Measurements from ENCODE around the gene PRKCG.

The PRKCG gene

DNA sequence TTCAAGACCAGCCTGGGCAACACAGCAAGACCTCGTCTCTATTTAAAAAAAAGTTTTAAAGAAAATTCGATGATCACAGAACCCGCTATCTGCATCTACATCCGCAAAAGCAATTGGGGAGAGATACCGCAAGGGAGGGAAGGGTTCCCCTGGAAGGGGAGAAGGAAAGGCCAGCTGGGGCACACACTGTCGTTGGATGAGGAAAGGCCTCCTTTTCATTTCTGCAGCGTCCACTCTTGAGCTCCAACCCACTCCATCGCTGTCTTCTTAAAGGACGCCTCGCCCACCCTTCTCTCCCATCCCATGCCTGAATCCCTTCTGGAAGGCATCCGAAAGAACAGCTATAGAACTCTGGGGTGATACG lies 3.2 kb upstream of the PRKCG start:
- no peak for DNase-seq (ENCODE audit: low read depth, low spot score)
- in situ Hi-C loops (cut with HindIII; ENCODE audit: low sequenced_read_pairs), result no loop called here
- peak overlapping the region; percentile 59 for H3K4me3 ChIP-seq (ENCODE audit: low read depth, low read length)
- TF ChIP-seq, protein P1, sequence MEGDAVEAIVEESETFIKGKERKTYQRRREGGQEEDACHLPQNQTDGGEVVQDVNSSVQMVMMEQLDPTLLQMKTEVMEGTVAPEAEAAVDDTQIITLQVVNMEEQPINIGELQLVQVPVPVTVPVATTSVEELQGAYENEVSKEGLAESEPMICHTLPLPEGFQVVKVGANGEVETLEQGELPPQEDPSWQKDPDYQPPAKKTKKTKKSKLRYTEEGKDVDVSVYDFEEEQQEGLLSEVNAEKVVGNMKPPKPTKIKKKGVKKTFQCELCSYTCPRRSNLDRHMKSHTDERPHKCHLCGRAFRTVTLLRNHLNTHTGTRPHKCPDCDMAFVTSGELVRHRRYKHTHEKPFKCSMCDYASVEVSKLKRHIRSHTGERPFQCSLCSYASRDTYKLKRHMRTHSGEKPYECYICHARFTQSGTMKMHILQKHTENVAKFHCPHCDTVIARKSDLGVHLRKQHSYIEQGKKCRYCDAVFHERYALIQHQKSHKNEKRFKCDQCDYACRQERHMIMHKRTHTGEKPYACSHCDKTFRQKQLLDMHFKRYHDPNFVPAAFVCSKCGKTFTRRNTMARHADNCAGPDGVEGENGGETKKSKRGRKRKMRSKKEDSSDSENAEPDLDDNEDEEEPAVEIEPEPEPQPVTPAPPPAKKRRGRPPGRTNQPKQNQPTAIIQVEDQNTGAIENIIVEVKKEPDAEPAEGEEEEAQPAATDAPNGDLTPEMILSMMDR (IDR thresholded peaks at IDR 0.05; ENCODE audit: low read depth, low read length), result no peak

DNA sequence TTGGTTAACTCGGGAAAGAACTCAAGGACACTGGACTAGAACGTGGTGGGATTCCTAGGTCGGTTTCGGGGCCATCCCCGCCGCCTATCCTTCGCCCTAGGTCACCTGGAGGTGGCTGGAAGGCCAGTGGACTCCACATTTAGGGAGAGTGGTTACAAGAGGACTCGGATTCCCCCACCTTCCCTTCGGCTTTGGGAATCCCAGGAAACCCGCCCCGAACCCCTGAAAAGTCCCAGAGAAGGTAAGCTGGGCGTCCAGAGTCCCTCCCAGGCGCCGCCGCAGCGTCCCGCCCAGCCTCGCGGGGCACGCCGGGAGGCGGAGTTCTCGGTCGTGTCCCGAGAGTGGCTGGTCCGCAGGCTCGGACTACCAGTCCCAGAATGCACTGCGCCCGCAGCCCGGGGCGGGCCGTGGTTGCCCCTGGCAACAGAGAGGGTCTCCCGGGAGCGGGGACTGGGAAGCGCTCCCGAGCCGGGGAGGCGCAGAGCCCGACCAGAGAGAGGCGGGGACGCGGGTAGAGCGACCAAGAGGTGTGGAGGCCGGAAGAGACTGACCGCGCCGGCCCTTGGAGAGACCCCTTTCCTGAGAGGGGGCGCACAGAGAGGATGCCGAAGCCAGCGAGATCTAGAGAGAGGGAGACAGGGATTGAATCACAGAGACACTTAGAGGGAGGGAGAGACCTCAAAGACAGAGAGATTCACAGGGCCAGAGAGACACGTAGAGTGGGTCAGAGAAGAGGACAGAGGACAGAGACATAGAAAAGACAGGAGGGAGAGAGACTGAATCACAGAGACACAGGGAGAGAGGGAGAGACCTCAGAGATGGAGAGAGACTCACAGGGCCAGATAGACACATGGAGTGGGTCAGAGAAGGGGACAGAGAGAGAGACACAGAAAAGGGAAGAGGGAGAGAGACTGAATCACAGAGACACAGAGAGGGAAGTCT lies 2.6 kb upstream of the PRKCG start:
- TF ChIP-seq, protein P1 (IDR thresholded peaks at IDR 0.05; ENCODE audit: low read depth, low read length), result no peak
- DNase-seq (ENCODE audit: low read depth, low spot score), result peak; percentile 91
- peak overlapping the region; percentile 59 for H3K4me3 ChIP-seq (ENCODE audit: low read depth, low read length)
- in situ Hi-C loops (cut with HindIII; ENCODE audit: low sequenced_read_pairs), result no loop called here

DNA sequence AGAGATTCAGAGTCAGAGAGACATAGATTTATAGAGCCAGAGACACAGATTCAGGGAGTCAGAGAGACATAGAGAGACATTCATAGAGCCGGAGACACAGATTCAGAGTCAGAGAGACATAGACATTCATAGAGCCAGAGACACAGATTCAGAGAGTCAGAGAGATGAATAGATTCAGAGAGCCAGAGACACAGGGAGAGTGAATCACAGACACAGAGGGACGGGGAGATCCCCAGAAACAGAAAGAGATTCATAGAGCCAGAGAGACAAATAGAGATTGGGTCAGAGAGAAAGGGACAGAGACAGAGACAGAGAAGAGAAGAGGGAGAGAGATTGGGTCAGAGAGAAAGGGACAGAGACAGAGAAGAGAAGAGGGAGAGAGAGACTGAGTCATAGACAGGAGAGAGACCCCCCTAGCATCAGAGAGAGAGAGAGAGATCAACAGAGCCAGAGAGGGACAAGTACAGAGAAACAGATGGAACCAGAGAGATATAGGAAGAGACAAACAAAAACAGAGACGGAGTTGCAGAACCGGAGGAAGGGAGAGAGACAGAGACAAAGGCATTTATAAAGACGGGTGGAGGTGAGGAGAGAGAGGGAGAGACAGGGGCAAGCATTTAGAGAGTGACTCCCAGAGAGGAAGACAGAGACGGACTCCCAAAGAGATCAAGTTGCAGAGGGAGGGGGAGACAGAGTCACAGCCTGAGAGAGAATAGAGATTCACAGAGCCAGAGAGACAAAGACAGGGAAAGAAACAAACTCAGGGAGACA lies 1.1 kb upstream of the PRKCG start:
- in situ Hi-C loops (cut with HindIII; ENCODE audit: low sequenced_read_pairs), result no loop called here
- TF ChIP-seq, protein P1 (IDR thresholded peaks at IDR 0.05; ENCODE audit: low read depth, low read length), result no peak

DNA sequence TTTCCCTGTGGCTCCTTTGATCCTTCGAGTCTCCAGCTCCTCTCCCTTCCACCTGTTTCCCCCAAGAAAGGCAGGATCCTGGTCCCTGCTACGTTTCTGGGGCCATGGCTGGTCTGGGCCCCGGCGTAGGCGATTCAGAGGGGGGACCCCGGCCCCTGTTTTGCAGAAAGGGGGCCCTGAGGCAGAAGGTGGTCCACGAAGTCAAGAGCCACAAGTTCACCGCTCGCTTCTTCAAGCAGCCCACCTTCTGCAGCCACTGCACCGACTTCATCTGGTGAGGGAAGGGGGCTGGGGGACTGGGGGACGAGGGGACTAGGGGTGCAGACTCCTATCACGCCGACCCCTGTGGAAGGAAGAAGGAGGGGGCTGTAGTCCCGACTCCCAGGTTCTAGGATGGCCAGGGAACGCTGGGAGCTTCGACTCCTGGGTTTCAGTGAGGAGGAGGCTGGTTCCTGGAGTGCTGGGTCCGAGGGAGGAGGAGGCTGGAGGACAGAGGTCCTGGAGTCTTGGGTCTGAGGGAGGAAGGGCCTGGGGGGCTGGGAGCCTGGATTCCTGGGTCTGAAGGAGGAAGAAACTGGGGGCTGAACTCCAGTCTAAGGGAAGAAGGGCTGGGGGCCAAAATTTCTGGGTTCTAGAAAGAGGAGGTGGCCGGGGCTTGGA lies 524 bp downstream of the PRKCG start:
- in situ Hi-C loops (cut with HindIII; ENCODE audit: low sequenced_read_pairs), result no loop called here
- no peak overlapping the region for H3K4me3 ChIP-seq (ENCODE audit: low read depth, low read length)

More for the DNA sequence above, 1.1 kb upstream of the PRKCG start:
- DNase-seq (ENCODE audit: low read depth, low spot score), result no peak
- peak overlapping the region; percentile 32 for H3K4me3 ChIP-seq (ENCODE audit: low read depth, low read length)

DNA sequence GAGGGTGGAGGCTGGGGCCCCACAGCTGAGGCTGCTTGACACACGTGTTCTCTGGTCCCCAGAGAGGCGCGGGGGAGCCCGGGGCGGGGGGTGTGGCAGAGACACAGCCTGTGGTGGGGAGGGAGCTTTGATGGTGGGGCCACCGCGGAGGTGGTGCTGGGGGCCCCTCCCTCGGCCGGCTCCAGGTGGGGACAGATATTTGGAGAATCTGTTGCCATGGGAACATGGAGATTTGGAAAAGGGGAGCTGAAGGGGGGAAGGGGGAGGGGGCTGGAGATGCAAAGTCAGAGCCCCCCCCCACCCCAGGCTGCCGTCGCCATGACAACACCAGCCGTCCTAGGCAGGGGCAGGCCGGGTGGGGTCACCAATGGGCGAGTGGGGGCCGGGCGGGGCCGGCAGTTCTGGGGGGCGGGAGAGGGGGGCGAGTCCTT lies 1.2 kb downstream of the PRKCG start:
- TF ChIP-seq, protein P1 (IDR thresholded peaks at IDR 0.05; ENCODE audit: low read depth, low read length), result no peak
- in situ Hi-C loops (cut with HindIII; ENCODE audit: low sequenced_read_pairs), result no loop called here
- H3K4me3 ChIP-seq (ENCODE audit: low read depth, low read length), result no peak overlapping the region
- no peak for DNase-seq (ENCODE audit: low read depth, low spot score)

More for the DNA sequence above, 524 bp downstream of the PRKCG start:
- TF ChIP-seq, protein P1 (IDR thresholded peaks at IDR 0.05; ENCODE audit: low read depth, low read length), result no peak
- DNase-seq (ENCODE audit: low read depth, low spot score), result no peak

DNA sequence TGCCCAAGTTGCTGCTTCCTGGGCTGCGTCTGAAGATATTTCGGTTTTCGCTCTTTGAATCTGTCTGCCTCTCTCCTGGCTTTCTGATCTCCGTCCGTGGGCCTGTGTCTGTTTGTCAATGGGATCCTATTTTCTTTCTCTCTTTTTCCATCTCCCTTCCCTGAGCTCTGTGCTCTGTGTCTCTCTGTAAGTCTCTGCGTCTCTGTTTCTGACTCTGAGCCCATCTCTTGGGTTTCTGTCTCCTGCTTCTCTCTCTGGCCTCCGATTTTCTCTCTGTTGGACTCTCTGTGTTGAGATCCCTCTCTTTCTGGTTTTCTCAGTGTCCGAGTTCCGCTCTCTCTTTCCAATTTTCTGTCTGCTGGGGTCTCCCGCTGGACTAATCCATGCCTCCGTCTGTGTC lies 1.7 kb downstream of the PRKCG start:
- TF ChIP-seq, protein P1 (IDR thresholded peaks at IDR 0.05; ENCODE audit: low read depth, low read length), result no peak
- no peak for DNase-seq (ENCODE audit: low read depth, low spot score)
- no peak overlapping the region for H3K4me3 ChIP-seq (ENCODE audit: low read depth, low read length)
- in situ Hi-C loops (cut with HindIII; ENCODE audit: low sequenced_read_pairs), result no loop called here
